ENCODE results near the gene CTNNA2.

The CTNNA2 gene

GRCh38 chr2:79713131-79713785 lies 200.4 kb downstream of the CTNNA2 start:
- no peak for DNase-seq (ENCODE audit: low read depth)

GRCh38 chr2:79714283-79714682 lies 201.4 kb downstream of the CTNNA2 start:
- DNase-seq (ENCODE audit: low read depth), result no peak

GRCh38 chr2:79715338-79715737 lies 202.5 kb downstream of the CTNNA2 start:
- no peak for DNase-seq (ENCODE audit: low read depth)

GRCh38 chr2:79716266-79716665 lies 203.4 kb downstream of the CTNNA2 start:
- DNase-seq (ENCODE audit: low read depth), result no peak

- peak; percentile 51 for DNase-seq (ENCODE audit: low read depth)
These were observed 204.6 kb downstream of the CTNNA2 start for GRCh38 chr2:79717364-79718007.

GRCh38 chr2:79721061-79721460 lies 208.2 kb downstream of the CTNNA2 start:
- DNase-seq (ENCODE audit: low read depth), result no peak

GRCh38 chr2:79721966-79722365 lies 209.1 kb downstream of the CTNNA2 start:
- DNase-seq (ENCODE audit: low read depth), result no peak

GRCh38 chr2:79723830-79724229 lies 211.0 kb downstream of the CTNNA2 start:
- peak; percentile 93 for DNase-seq (ENCODE audit: low read depth)

- DNase-seq (ENCODE audit: low read depth), result no peak
These were observed 216.7 kb downstream of the CTNNA2 start for GRCh38 chr2:79729532-79729931.

- DNase-seq (ENCODE audit: low read depth), result no peak
These were observed 221.7 kb downstream of the CTNNA2 start for GRCh38 chr2:79734518-79734917.

GRCh38 chr2:79740879-79741443 lies 228.1 kb downstream of the CTNNA2 start:
- no peak for DNase-seq (ENCODE audit: low read depth)

- DNase-seq (ENCODE audit: low read depth), result no peak
These were observed 237.5 kb downstream of the CTNNA2 start for GRCh38 chr2:79750321-79750720.

GRCh38 chr2:79757526-79757925 lies 244.7 kb downstream of the CTNNA2 start:
- DNase-seq (ENCODE audit: low read depth), result no peak

GRCh38 chr2:79758042-79758441 lies 245.2 kb downstream of the CTNNA2 start:
- no peak for DNase-seq (ENCODE audit: low read depth)

- DNase-seq (ENCODE audit: low read depth), result no peak
These were observed 246.0 kb downstream of the CTNNA2 start for GRCh38 chr2:79758749-79759282.

GRCh38 chr2:79770926-79771325 lies 258.1 kb downstream of the CTNNA2 start:
- DNase-seq (ENCODE audit: low read depth), result no peak

GRCh38 chr2:79771493-79771892 lies 258.6 kb downstream of the CTNNA2 start:
- no peak for DNase-seq (ENCODE audit: low read depth)

GRCh38 chr2:79774016-79774415 lies 261.2 kb downstream of the CTNNA2 start:
- DNase-seq (ENCODE audit: low read depth), result no peak

- DNase-seq (ENCODE audit: low read depth), result no peak
These were observed 263.6 kb downstream of the CTNNA2 start for GRCh38 chr2:79776461-79776860.

GRCh38 chr2:79780781-79781180 lies 267.9 kb downstream of the CTNNA2 start:
- no peak for DNase-seq (ENCODE audit: low read depth)

- DNase-seq (ENCODE audit: low read depth), result no peak
These were observed 270.0 kb downstream of the CTNNA2 start for GRCh38 chr2:79782576-79783452.

GRCh38 chr2:79788952-79789651 lies 276.3 kb downstream of the CTNNA2 start:
- no peak for DNase-seq (ENCODE audit: low read depth)
